HUES48 (cell line): ENCODE results near the gene SLC6A20.
"Not testable (repeated sequence)": the region's sequence is repeated elsewhere in the genome, so short reads cannot be mapped to it uniquely, and the experiment has no call there.

Experiments
- H3K27ac ChIP-seq: one replicate; pipeline ENCODE4 v1.7.0; 2013; ENCODE audit warnings: low read depth, low read length, inconsistent platforms
- H3K27me3 ChIP-seq: 2 replicates; pipeline ENCODE4 v1.6.1; 2013; ENCODE audit warnings: mild to moderate bottlenecking, low read length; ENCODE audit not compliant: control insufficient read depth, insufficient read depth
- H3K36me3 ChIP-seq: 2 replicates; pipeline ENCODE4 v1.6.1; 2013; ENCODE audit warnings: low read length; ENCODE audit not compliant: control insufficient read depth, insufficient read depth
- H3K4me1 ChIP-seq: 2 replicates; pipeline ENCODE4 v1.6.1; 2013; ENCODE audit warnings: mild to moderate bottlenecking, low read length; ENCODE audit not compliant: control insufficient read depth, insufficient read depth
- H3K4me3 ChIP-seq: 2 replicates; pipeline ENCODE4 v1.5.1; 2013; ENCODE audit warnings: mild to moderate bottlenecking, low read depth, low read length
- H3K9ac ChIP-seq: 2 replicates; pipeline ENCODE4 v1.6.1; 2013; ENCODE audit warnings: mild to moderate bottlenecking, low read depth, low read length, moderate library complexity
- H3K9me3 ChIP-seq: 2 replicates; pipeline ENCODE4 v1.6.1; 2013; ENCODE audit warnings: low read length; ENCODE audit not compliant: control insufficient read depth, insufficient read depth

SLC6A20 gene

DNA sequence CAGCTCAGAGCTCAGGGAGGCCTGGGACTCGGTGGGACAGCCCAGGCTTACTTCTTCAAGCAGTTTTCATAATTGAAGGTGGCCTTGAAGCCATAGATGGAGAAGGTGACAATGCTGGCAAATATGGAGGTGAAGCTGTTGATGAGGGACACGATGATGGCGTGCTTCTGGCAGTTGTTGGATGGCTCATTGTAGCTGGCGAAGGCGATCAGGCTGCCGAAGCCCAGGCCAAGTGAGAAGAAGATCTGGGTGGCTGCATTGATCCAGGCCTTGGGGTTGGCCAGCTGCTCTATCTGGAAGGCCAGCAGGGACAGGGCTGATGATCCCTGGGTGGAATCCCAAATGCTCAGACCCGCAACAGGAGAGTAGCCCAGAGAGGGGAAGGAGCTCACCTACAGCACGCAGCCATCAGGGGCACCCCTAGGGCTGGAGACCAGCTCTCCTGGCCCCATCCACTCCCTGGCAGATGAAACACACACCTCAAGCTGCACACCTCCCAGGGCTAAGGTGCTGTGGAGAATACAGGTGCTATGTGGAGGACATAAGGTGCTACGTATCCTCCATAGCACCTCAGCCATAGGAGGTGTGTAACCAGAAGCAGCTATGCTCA, 25.1 kb downstream of the SLC6A20 start:
- Histone ChIP-seq H3K27me3 (no peaks in the 10 kb centered on the region), H3K27ac (no peak overlapping the region), H3K4me1 (peaks cover 3% of the 10 kb centered on the region; the same call in 1 of the 2 replicates), H3K9me3 (0 out of 2 replicates have a peak, but pooled peaks cover 3% of the 10 kb centered on the region), H3K9ac (no peak overlapping the region), H3K4me3 (no peak overlapping the region), H3K36me3 (no peaks in the 10 kb centered on the region)

DNA sequence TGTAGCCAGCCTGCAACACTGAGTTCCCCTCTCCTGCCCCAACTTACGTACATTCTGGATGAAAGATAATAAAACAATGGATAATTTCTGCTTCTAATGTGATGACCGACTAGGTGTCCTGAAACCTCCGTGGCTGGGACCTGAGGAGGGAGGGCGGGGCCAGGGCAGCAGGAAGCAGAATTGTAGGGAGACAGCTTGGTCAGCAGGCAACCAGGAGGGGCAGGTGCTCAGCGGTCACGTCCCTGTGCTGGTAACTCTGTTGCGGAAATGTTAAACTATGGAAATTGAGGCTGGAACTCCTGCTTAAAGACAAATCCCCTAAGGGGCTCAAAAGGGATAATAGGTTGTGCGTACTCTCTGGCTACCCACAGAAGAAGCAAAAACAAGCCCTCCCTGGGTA, 30.4 kb downstream of the SLC6A20 start:
- no peaks in the 10 kb centered on the region for H3K36me3 ChIP-seq

DNA sequence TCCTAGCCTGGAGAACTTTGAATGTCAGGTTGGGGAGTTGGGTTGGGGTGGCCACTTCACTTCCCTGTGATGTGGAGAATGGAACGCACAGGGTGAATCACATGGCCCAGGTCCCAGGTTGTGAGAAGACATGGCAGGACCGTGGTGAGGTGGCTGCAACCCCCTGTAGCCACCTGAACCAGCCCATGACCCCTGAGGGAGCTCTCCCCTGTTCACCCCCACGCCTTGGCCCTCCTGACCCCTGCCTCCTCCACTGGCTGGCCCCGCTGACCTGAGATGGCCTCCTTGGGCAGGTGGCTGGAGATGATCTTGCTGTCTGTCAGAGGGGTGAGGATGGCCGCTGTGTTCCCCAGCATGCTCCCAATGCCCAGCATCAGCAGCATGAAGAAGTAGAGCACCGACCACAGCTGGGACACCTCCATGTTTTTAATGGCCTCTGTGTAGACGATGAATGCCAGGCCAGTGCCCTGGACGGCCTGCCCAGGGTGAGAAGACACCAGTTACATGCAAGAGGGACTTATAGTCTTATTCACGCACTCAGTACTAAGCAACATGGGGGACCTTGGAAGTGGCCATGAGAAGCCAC, 31.0 kb downstream of the SLC6A20 start:
- Histone ChIP-seq H3K9me3 (0 out of 2 replicates have a peak, but pooled peaks cover 3% of the 10 kb centered on the region), H3K36me3 (no peaks in the 10 kb centered on the region), H3K4me3 (no peak overlapping the region), H3K9ac (no peak overlapping the region), H3K27me3 (no peaks in the 10 kb centered on the region), H3K27ac (no peak overlapping the region), H3K4me1 (no peaks in the 10 kb centered on the region)

More for the DNA sequence above, 30.4 kb downstream of the SLC6A20 start:
- H3K4me1 ChIP-seq, result no peaks in the 10 kb centered on the region
- no peak overlapping the region for H3K4me3 ChIP-seq
- no peaks in the 10 kb centered on the region for H3K27me3 ChIP-seq
- 0 out of 2 replicates have a peak, but pooled peaks cover 3% of the 10 kb centered on the region for H3K9me3 ChIP-seq
- H3K9ac ChIP-seq, result no peak overlapping the region
- H3K27ac ChIP-seq, result no peak overlapping the region

DNA sequence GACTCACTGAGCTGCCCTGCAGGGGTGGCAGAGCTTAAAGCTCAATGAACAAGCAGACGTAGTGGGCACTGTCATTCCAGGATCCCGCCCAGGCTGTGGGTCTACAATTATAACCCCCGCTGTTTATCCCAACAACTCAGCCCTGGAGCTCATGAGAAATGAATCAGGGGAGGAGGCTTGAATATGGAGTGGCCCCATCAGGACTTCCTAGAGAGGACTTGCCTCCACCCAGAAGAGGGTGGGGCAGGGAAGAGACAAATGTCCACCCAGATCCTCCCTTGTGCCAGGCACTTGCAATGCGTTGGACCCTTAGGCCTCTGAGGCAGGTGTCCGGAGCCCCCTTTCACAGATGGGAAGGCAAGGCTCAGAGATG, 33.0 kb downstream of the SLC6A20 start:
- Histone ChIP-seq H3K36me3 (no peaks in the 10 kb centered on the region), H3K27ac (no peak overlapping the region), H3K9me3 (0 out of 2 replicates have a peak, but pooled peaks cover 3% of the 10 kb centered on the region), H3K9ac (no peak overlapping the region), H3K27me3 (no peaks in the 10 kb centered on the region), H3K4me1 (no peaks in the 10 kb centered on the region), H3K4me3 (no peak overlapping the region)

DNA sequence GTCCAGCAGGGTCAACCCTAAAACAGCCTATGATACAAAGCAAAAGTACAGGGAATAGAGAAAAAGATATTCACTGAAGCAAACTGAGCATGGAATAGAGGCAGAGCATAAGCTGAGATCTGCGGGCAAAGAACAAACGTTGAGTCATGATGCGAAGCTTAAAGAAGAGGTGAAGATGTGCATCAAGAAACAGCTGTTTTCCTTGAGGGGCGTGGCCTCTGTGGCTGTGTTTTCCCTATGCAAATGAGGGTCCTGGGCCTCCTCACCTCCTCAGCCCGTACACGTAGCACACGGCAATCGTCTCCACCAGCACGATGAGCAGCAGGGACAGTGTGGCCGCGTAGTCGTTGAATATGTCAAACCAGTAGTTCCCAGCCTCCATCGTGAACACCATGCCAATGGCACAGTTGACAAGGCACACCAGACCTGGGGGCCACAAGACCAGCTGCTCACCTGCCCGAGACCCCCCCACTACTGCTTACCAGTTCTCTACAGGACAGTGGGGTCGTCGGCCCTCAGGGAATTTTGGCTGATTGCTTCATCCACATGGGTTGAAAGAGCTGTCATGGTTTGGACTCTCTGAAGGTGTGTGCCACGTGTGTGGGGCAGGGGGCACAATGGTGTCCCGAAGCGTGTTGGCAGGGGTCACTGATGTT, 33.6 kb downstream of the SLC6A20 start:
- Histone ChIP-seq H3K27me3 (no peaks in the 10 kb centered on the region), H3K9me3 (0 out of 2 replicates have a peak, but pooled peaks cover 3% of the 10 kb centered on the region), H3K36me3 (no peaks in the 10 kb centered on the region), H3K27ac (no peak overlapping the region), H3K4me1 (no peaks in the 10 kb centered on the region), H3K9ac (no peak overlapping the region), H3K4me3 (no peak overlapping the region)

DNA sequence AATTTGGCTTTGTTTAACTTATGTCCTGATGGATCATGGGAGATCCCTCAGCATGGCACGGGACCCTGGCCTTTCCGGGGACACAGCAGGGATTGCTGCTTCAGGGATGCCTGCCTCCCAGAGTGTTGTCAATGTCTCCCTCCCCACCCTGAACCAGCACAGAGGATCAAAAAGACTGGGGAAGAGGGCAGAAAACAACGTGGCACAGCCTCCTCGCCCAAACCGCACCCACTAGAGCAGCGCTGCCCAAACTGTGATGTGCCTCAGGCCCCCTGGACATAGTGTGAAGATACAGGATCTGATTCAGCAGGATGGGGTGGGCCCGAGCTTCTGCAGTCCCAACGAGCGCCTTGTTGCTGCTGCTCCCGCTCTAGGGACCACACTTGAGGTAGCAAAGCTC, 34.5 kb downstream of the SLC6A20 start:
- Histone ChIP-seq H3K27me3 (no peaks in the 10 kb centered on the region), H3K36me3 (no peaks in the 10 kb centered on the region), H3K4me1 (no peaks in the 10 kb centered on the region), H3K27ac (no peak overlapping the region), H3K4me3 (no peak overlapping the region), H3K9ac (no peak overlapping the region), H3K9me3 (no peaks in the 10 kb centered on the region)

DNA sequence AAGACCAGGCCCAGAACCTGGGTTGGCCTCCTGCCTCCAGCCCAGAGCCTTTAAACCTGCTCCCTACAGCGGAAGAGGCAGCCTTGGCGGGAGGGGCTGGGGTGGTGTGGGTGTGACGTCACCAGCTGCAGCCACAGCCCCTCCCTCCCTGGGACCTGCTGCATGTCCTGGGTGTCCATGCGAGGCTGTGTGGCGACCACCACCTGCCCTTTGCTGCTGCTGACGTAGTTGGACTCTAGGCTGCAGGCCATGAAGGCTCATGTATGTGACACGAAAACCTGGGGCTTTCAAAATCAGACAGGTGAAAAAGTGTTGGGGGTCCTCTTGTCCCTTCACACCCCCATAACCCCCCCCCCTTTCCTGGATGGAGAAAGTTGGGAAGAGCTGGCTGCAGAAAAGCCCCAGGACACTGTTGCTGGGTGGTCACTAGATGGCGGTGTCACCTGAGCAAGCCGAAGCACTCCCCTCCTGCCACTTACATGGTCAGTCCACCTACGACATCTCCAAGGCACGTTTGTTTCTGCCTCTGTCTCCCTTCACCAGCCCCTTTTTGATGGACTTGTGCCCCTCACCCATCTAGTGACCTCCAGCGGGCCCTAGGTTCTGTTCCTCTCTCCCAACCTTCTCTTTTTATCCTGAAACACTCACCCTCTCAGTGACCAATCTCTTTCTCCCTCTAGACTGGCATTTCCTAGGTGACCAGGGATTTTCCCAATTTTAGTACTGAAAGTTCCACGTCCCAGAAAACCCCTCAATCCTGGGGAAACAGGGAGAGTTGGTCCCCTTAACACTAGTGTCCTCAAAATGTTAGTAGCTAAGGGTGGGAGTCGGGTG, 35.2 kb downstream of the SLC6A20 start:
- no peaks in the 10 kb centered on the region for H3K9me3 ChIP-seq
- no peaks in the 10 kb centered on the region for H3K27me3 ChIP-seq

DNA sequence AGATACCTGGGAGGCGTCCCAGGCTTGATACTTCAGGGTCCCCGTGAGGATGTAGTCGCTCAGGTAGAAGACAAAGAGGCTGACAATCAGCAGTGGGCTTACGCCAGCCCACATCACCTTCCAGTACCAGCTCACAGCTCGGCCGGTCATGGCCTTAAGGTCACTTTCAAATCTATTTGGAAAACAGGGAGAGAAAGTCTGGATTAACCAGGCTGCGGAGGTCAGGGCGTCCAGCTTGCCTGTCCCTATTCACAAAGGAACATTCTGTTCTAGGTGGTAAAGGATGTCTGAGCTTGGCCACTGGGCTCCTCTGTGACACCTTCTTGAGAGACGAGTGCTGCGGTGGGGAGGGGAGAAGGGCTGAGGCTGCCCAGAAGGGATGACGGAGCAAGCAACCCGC, 36.5 kb downstream of the SLC6A20 start:
- no peaks in the 10 kb centered on the region for H3K36me3 ChIP-seq
- H3K4me1 ChIP-seq, result no peaks in the 10 kb centered on the region
- H3K4me3 ChIP-seq, result no peak overlapping the region
- H3K27ac ChIP-seq, result no peak overlapping the region
- no peak overlapping the region for H3K9ac ChIP-seq
- H3K27me3 ChIP-seq, result no peaks in the 10 kb centered on the region
- H3K9me3 ChIP-seq, result no peaks in the 10 kb centered on the region

More for the DNA sequence above, 35.2 kb downstream of the SLC6A20 start:
- no peak overlapping the region for H3K27ac ChIP-seq
- H3K36me3 ChIP-seq, result no peaks in the 10 kb centered on the region
- no peak overlapping the region for H3K4me3 ChIP-seq
- no peak overlapping the region for H3K9ac ChIP-seq
- H3K4me1 ChIP-seq, result no peaks in the 10 kb centered on the region

DNA sequence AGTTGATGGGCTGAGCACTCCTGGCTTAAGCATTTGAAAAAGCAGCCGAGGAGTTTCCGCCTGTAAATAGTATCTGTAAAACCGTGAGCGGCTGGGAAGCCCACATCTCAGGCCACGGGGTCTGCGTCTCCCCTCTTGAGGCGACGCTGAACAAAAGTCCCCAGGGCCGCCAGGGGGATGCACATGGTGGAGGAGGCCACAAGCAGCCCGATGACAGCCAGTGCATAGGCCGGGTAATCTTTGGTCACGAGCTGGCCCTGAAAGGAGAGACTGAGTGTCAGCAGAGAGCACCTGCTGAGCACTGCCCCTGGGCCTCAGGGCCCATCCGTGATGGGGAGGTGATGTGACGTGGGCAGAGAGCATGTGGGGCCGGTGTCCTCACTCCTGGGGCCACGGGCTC, 37.5 kb downstream of the SLC6A20 start:
- no peaks in the 10 kb centered on the region for H3K36me3 ChIP-seq
- no peaks in the 10 kb centered on the region for H3K9me3 ChIP-seq
- H3K4me1 ChIP-seq, result no peaks in the 10 kb centered on the region
- H3K4me3 ChIP-seq, result no peak overlapping the region
- H3K27ac ChIP-seq, result no peak overlapping the region
- no peak overlapping the region for H3K9ac ChIP-seq
- no peaks in the 10 kb centered on the region for H3K27me3 ChIP-seq

DNA sequence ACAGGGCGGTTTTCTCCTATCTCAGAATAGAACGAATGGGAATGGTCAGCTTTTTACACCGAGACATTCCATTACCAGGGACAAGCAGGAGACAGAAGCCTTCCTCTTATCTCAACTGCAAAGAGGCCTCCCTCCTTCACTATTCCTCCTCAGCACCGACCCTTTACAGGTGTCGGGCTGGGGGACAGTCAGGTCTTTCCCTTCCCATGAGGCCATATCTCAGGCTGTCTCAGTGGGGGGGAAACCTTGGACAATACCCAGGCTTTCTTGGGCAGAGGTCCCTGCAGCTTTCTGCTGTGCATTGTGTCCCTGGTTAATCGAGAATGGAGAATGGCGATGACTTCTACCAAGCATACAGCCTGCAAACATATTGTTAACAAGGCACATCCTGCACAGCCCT, 39.2 kb downstream of the SLC6A20 start:
- H3K9ac ChIP-seq, H3K27me3 ChIP-seq, H3K9me3 ChIP-seq, H3K4me3 ChIP-seq, H3K36me3 ChIP-seq, H3K27ac ChIP-seq, H3K4me1 ChIP-seq: not testable (repeated sequence)
